GM12874 (cell line): ENCODE measurements around the gene RGL3.

ENCODE experiments used
- TF ChIP-seq, protein P1 (sequence below): IDR thresholded peaks from 2 replicates; pipeline ENCODE4 v1.5.1; 2011; ENCODE audit warnings: low read depth, mild to moderate bottlenecking, control low read depth, low read length, moderate library complexity; ENCODE audit not compliant: insufficient read depth

RGL3 gene

DNA sequence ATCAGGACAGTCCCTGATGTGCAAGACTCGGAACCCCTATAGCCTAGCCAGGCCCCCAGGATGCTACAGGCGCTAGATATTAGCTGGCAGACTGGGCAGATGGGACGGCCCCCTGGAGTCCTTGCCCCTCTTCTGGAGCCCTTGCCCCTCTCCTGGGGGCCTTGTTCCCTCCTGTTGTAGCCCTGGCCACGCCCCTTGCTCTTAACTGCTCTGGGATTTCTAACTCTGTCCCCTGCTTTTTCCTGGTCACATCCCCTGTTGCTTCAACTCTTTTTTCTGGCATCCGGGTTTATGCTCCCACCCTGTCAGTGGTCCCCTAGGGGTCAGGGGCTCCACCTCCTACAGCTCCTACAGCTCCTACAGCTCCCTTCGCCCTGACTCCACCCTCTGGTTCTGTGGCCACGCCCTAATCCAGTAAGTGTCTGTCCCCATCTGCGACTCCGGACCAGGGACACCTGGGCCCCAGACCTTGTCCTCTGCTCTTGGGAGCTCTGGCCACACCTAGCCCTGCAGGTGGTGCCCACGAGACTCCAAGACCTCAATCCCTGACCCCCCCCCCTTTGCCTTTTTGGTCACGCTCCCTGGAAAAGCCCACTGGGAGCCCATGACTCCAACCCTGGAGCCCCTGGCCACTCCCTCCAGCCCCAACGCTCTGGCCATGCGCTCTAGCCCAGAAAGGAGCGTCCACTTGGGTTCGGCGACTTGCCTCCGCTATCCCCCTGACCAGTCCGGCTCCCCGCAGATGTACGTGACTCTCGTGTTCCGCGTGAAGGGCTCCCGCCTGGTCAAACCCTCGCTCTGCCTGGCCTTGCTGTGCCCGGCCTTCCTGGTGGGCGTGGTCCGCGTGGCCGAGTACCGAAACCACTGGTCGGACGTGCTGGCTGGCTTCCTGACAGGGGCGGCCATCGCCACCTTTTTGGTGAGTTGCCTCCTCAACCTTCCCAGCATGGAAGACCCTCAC, 57.1 kb downstream of the RGL3 start:
- TF ChIP-seq, protein P1, sequence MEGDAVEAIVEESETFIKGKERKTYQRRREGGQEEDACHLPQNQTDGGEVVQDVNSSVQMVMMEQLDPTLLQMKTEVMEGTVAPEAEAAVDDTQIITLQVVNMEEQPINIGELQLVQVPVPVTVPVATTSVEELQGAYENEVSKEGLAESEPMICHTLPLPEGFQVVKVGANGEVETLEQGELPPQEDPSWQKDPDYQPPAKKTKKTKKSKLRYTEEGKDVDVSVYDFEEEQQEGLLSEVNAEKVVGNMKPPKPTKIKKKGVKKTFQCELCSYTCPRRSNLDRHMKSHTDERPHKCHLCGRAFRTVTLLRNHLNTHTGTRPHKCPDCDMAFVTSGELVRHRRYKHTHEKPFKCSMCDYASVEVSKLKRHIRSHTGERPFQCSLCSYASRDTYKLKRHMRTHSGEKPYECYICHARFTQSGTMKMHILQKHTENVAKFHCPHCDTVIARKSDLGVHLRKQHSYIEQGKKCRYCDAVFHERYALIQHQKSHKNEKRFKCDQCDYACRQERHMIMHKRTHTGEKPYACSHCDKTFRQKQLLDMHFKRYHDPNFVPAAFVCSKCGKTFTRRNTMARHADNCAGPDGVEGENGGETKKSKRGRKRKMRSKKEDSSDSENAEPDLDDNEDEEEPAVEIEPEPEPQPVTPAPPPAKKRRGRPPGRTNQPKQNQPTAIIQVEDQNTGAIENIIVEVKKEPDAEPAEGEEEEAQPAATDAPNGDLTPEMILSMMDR: no peak

- TF ChIP-seq, protein P1: no peak
Measured at GRCh38 chr19:11361037-11361770, 57.9 kb downstream of the RGL3 start.

GRCh38 chr19:11359421-11359820, 59.7 kb downstream of the RGL3 start:
- TF ChIP-seq, protein P1: no peak

GRCh38 chr19:11356676-11357550, 62.2 kb downstream of the RGL3 start:
- TF ChIP-seq, protein P1: no peak

GRCh38 chr19:11356074-11356397, 63.1 kb downstream of the RGL3 start:
- TF ChIP-seq, protein P1: no peak

GRCh38 chr19:11355160-11356073, 63.7 kb downstream of the RGL3 start, which contains the start of gene PLPPR2:
Gene PLPPR2, plus strand, starts transcription at chr19:11355432. Its CDS starts 2,242 bp downstream, at chr19:11357674.
- TF ChIP-seq, protein P1: no peak
